ENCODE data around the gene COL26A1.
"Not testable (repeated sequence)": the region's sequence is repeated elsewhere in the genome, so short reads cannot be mapped to it uniquely, and the experiment has no call there.

The COL26A1 gene

GRCh38 chr7:101487753-101488152 is 125.1 kb downstream of the COL26A1 start:
- no peak overlapping the region for H3K4me3 ChIP-seq (replicated peaks in 1 of 2; ENCODE audit: low read depth in 2 of 2, low read length in 2 of 2)
- no peak for DNase-seq (ENCODE audit: low read depth in 2 of 2)
- no peak for TF ChIP-seq CTCF (IDR thresholded peaks at IDR 0.05; ENCODE audit: low read depth, low read length)

- no peak overlapping the region for H3K4me3 ChIP-seq (replicated peaks in 1 of 2; ENCODE audit: low read depth in 2 of 2, low read length in 2 of 2)
- DNase-seq (ENCODE audit: low read depth in 2 of 2) = no peak
- no peak for TF ChIP-seq CTCF (IDR thresholded peaks at IDR 0.05; ENCODE audit: low read depth, low read length)
Observed at GRCh38 chr7:101488826-101489572, 126.3 kb downstream of the COL26A1 start.

GRCh38 chr7:101490439-101490838 is 127.8 kb downstream of the COL26A1 start:
- not testable (repeated sequence) for DNase-seq (ENCODE audit: low read depth in 2 of 2); H3K4me3 ChIP-seq (replicated peaks in 1 of 2; ENCODE audit: low read depth in 2 of 2, low read length in 2 of 2)

- DNase-seq (ENCODE audit: low read depth in 2 of 2); H3K4me3 ChIP-seq (replicated peaks in 1 of 2; ENCODE audit: low read depth in 2 of 2, low read length in 2 of 2): not testable (repeated sequence)
Observed at GRCh38 chr7:101491442-101491841, 128.8 kb downstream of the COL26A1 start.

- no peak overlapping the region for H3K4me3 ChIP-seq (replicated peaks in 1 of 2; ENCODE audit: low read depth in 2 of 2, low read length in 2 of 2)
- no peak for TF ChIP-seq CTCF (IDR thresholded peaks at IDR 0.05; ENCODE audit: low read depth, low read length)
- no peak for DNase-seq (ENCODE audit: low read depth in 2 of 2)
Observed at GRCh38 chr7:101494602-101495329, 132.1 kb downstream of the COL26A1 start.

GRCh38 chr7:101496017-101496416 is 133.3 kb downstream of the COL26A1 start:
- no peak for TF ChIP-seq CTCF (IDR thresholded peaks at IDR 0.05; ENCODE audit: low read depth, low read length)
- peak in 1 of 2 donors; percentile 12 for DNase-seq (ENCODE audit: low read depth in 2 of 2)
- H3K4me3 ChIP-seq (replicated peaks in 1 of 2; ENCODE audit: low read depth in 2 of 2, low read length in 2 of 2) = no peak overlapping the region

GRCh38 chr7:101501351-101501750 is 138.7 kb downstream of the COL26A1 start:
- H3K4me3 ChIP-seq (replicated peaks in 1 of 2; ENCODE audit: low read depth in 2 of 2, low read length in 2 of 2) = no peak overlapping the region
- no peak for TF ChIP-seq CTCF (IDR thresholded peaks at IDR 0.05; ENCODE audit: low read depth, low read length)
- DNase-seq (ENCODE audit: low read depth in 2 of 2) = no peak
